GM19468 (cell line): ENCODE measurements around the gene ANXA6.

Experiments used
- ATAC-seq: cut with Tn5 transposase; IDR thresholded peaks from one replicate; pipeline ENCODE4 v1.9.1; 2021; ENCODE audit warnings: mild to moderate bottlenecking, moderate library complexity, moderate number of reproducible peaks; ENCODE audit not compliant: unreplicated experiment; ENCODE audit errors: extremely low read depth

The ANXA6 gene

DNA sequence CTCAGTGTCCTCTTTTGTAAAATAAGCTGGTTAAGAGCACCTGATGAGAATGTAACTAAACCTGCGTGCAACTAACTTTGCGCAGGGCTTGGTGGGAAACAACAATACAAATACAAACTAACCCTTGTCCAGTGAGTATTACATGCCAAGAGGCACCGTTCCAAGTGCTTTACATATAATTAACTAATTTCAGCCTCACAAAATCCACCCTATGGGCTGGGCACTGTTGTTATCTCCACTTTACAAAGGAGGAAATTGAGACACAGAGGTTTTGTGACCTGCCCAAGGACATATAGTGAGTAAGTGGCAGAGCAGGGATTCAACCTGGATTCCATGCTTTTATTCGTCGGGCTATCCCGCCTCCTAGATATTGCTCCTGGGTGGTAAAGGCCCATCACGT, 50.5 kb downstream of the ANXA6 start:
- no peak for ATAC-seq

DNA sequence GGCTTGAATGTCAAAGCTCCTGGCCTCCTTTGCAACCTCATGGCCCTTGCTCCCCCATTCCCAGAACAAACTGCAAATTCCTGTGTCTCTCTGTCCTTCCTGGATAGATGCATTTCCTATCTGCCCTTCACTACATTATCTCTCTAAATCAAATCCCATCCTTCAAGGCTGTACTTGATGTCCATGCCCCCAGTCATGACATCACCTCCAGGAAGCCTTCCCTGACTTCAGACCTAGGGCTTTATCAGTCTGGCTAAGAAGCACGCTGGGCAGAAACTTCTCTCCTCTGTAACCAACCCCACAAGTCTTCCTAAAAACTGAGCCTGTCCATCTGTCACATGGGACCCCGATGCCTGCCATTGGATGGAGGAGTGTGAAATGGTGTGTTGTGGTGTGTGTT, 51.1 kb downstream of the ANXA6 start:
- ATAC-seq = no peak

DNA sequence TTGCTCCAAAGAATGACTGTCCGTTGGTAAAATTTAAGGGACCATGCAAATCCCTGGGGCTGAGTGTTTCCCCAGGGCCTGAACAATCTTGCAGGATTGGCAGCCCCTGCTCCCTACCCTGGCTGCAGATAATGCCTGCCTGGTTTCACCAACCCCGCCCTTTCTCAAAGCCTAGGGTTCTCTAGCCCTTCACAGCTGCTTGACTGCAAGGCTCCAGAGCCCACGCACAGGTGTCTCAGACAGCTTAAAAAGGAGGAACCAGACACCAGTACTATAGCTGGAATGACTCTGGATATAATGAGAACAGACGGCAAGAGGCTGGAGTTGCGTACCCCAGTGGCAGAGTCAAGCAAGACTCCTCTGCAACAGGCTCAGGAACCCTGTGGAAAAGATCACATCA, 51.5 kb downstream of the ANXA6 start:
- ATAC-seq = no peak

DNA sequence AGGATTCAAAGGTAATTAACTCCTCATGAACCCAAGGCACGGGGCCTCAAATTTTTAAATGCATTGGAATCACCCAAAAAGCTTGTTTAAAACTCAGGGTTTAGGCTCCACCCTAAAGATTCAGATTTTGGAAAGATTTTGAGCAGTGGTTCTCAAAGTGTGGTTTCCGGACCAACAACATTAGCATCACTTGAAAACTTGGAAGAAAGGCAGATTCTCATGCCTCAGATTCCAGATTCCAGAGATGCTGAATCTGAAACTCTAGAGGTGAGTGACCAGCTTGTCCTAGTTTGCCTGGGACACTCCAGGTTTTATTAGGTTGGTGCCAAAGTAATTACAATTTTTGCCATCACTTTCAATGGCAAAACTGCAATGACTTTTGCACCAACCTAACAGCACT, 52.0 kb downstream of the ANXA6 start:
- no peak for ATAC-seq

DNA sequence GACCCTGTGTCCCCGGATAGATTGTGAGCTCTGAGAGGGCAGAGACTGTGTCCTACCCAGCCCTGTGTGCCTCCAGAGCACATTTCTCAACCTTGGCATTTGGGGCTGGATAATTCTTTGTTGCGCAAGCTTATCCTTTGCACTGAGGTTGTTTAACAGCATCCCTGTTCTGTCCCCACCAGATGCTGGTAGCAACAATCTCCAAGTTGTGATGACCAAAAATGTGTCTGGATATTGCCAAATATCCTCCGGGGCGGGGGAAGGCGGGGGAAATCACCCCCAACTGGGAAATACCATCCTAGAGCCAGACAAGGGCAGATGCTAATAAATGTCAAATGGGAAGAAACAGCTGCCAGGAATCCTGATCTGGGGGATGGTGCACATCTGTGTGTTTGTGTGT, 52.8 kb downstream of the ANXA6 start:
- ATAC-seq = no peak

DNA sequence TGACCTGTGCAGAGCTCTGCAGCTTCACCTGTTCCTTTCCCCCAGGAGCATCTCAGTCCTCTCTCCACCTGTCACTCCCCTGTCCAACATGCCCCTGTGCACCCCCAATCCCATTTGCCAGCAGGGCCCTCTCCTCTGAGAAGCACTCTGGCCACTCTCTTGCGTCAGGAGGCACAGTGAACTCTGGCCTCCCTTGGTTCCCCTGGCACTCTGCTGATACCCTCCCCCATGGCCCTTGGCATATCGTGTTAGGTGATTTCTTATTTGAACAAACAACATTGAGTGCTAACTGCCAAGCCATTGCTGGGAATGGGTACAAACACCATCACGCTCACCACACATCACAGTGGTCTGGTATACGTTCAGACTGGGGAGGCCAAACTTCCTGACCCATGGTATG, 55.8 kb downstream of the ANXA6 start:
- no peak for ATAC-seq

DNA sequence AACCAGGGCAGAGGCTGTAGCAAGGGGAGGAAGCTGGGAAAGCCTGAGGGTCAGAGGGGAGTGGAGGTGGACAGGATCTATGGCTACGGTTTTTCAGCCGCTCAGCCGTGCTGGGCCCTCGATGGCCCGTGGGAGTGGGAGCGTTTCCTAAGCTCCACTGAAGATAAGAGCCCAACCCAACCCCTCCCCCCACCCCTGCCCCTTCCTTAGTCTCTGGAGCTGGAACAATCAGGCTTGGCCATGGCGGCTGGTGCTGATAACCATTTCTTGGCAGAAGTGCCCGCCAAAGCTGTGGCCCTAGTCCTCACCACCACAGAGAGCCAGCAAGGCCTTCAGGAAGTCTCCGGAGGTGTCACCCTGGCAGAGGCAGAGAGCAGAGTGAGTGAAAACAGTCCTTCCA, 56.4 kb downstream of the ANXA6 start:
- ATAC-seq = no peak

DNA sequence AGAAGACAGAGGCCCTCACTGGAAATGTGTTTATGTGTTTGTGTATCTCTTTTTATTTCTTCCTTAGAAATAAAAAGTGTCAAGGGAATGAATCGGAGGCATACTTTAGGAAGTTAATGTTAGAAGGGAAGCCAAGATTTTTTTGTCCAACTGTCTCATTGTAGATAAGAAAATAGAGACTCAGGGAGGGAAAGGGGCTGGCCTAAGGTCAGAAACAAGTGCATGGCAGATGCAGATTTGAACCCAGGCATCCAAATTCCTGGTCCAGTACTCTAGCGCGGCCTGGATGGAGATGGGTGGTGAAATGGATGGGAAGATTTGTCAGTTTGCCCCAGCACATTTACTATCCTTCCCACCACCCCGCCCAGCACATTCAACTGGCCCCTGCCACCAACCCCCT, 56.9 kb downstream of the ANXA6 start:
- no peak for ATAC-seq

DNA sequence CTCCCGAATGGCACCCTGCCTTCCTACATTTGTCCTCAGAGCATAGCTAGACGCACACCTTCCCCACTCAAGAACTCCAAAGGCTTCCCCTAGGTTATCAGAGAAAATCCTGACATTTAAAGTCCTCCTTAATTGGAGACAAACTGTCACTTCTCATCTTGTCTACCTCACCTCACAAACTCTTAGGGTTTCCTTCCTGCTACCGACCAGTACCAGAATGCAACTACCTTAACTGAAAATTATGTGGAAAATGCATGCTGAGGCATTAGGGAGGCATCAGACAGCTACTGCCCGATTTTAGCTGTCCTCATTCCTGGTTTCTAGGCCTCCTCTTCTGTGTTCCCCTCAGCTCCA, 58.8 kb downstream of the ANXA6 start:
- ATAC-seq = no peak

DNA sequence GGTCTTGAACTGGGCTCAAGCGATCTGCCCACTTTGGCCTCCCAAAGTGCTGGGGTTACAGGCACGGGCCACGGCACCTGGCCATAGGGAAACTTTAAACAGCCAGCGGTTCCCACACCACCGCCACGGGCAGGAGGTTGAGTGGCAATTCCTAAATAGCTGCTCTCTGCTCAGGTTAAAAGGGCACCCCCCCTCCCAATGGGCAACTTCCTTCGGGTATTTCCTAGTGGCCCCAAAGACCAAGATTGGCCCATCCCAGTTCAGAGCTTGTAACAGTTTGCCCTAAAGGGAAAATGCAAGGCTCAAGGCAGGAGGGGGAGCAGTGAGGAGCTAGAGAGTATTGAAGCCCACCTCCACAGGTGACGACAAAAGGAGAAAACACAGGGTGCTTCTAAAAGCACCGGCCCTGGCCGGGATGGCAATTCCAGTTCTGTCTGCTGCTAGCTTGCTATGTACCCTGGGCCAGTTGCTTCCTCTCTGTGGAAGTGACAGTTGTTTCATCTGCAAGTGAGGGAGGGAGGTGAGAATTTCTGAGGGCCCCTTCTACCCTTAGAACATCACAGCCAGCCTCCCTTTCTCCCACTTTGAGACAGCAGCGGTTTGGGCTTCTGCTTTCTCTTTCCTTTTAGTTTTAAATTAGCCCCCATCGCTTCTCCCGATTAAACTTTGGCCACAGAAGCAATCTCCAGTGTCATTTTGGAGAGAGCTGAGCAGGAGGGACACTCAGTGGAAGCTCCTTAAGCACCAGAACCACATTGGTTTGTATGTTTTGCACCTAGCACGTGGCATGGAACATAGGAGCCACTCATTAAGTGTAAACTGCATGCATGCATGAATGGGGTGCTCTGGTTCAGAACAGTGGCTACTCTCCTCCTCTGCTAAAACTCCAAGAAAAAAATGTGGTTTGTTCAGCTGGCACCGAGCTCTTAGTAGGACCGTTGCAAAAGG, 59.5 kb downstream of the ANXA6 start:
- no peak for ATAC-seq

DNA sequence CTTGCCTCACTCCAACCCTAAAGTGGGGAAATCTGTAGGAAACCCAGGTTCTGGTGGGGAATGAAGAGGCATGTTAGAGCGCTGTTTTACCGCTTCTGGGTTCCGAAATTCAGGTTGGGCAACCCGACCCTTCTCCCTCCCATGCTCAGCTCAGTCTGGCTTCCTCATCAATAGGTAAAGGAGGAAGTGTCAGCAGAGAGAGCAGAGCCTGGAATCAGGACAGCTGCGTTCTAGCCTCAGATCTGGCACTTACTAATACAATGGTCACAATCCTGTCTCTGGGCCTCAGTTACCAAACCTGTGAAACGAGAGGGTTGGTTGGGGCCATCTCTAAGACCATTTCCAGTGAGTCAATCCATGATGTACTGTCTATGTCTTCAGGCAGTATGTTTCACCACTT, 60.5 kb downstream of the ANXA6 start:
- ATAC-seq = no peak

DNA sequence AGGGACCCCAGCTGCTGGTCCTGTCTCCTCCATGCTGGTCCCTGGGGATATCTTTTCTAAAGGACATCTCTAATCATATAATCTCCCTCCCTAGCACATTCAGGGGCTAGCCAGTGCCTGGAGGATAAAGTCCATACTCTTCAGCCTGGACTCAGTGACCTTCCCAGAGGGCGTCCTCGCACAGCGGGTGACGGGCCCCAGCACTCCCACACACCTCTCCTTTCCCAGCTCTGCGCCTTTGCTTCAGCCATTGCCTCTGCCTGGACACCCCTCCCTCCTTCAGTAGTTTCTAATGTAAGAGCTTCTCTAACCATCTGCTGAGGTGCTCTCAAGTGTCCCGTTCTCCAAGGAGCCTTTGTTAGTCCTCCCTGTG, 61.6 kb downstream of the ANXA6 start:
- no peak for ATAC-seq

DNA sequence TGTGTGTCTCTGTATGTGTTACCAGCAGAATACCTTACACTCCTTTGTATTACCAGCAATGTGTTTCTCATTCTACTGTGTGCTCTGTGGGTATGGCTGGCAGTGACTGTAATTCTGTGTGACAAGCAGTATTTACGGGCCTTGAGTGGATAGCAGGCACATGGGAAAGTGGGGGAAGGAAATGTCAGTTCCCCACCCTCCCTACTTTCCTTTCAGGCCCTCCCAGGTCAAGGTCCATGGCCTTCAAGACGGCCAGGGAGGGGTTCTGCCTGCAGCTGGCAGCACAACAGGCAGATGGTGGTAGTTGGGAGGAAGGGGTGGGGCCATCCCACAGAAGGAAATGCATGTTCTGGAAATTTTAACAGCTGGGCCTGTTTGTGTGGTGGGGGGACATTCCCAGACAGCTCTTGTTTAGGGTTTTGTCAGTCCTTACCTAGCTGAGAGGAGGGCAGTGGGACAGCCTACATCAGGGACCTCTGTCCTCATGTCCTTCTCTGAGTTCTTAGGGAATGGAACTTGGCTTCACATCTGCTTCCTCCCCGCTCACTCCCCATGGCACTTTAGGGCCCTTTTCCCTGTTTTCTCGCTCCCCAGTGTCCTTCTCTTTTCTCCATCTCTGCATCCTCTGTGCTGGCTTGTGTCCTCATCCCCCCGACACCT, 62.1 kb downstream of the ANXA6 start:
- ATAC-seq = no peak

DNA sequence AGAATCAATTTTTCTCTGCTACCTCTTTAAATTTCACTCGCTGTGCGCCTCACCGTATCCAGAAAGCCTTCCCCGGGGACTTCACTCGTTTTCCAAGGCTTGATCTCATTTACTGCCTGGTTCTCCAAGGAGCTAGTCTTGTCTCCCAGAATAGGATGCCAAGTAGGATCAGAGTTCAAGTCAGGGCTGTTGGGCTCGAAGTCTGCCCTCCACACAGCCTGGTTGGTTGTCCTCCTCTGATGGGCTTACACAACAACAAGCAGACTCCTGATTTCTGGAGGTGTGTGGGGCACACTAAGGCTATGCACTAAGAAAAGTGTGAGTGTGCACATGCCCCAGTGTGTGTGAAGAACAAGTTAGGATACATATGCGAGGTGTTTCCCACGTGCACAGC, 62.7 kb downstream of the ANXA6 start:
- no peak for ATAC-seq

DNA sequence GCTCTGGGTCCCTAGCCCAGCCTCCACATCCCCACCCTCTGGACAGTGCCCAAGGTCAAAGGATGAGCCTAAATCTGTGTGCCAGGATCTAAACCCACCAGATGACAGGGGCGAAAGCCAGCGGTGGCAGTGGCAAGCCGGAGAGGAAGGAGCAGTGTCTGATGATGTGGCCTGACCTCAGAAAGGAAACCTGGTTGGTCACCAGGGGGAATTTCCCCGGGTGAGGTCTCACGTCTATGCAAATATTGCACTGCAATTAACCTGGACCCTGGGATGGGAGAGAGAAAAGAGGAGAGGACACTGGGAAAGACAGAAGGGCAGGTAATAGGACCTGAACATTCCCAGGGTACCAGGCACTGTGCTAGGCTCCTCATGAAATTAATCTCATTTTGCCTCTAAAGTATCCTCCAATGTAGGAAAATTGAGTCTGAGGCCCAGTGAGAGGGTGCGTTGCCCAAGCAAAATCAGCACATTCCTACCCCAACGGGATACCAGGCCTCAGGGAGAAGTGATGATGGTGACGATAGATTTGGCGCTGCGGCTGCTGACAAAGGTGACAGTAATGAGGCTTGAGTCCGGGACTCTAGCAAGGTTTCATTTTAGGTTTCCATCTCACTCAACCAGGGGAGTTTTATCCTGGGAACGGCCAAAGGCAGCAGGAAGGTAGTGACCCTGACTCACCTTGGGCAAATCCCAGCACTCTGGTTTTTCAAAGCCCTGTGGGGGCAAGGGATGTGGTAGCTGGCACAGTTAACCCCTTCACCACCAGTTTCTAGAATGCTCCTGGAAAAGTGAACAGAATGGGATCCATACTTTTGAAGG, 63.3 kb downstream of the ANXA6 start:
- peak; percentile 44 for ATAC-seq

DNA sequence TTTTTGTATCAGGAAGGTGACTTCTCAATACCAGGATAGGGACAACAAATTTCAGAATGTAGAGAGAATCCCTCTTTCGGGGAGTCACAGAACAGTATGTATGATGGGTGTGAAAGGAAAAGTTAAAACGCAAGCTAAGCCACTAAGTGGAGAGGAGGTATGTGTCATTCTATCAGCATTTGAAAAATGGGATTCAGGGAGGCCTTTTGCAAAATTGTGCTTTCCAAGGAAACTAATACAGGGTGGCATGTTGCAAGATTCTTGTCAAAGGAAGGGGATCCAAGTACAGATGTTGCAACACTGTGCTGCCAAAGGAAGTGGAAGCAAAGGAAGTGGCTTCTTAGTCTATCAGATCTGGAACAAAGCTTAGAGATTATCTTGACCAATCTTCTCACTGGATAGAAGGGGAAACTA, 64.1 kb downstream of the ANXA6 start:
- no peak for ATAC-seq

DNA sequence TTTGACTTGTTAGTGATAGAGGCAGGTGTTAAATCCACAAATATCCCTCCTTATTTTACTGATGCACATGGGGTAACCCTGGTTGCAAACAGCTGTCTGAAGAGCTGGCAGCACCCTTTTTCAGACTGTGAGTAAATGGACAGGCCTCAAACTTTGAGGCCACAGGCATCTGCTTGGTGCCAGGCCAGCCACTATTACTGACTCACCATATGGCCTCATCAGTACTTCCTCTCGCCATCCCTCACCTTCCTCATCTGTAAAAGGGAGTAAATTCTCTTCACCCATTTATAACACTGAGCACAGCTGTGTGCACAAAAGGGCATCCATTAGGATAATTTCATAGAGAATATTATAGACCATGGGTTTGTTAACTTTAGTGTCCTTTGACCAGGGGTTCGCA, 64.8 kb downstream of the ANXA6 start:
- no peak for ATAC-seq

DNA sequence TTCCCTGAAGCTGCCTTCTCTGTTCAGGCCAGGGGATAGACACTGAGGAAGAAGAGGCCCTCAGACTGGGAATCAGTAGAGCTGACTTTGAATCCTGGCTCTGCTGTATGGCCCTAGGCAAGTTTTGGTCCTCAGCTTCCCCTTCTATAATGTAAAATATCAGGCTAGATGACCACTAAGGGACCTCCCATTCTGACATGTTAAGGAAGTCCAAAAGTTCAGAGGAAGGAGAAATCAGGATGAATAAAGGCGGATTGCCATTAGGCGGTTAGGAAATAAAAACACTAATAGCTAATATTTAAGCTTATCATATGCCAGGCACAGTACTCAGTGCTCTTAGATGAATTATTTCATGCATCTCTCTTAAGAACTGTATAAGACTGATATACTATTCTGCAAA, 67.9 kb downstream of the ANXA6 start:
- ATAC-seq = no peak

DNA sequence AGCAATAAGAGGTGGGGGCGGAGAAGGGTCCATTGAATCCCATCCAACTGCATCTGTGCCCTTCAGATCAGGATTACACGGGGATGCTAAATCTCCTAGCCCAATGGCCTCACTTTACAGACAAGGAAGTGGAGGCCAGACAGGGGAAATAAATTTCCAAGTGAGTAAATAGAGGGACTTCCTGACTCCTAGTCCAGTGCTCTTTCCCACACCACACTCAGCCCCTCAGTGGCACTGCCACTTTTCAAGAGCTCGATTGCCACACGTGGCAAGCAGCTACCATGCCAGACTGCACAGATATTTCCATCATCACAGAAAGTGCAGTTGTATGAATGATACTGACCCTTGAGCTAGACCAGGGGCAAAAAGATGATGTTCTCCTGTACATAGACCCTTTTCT, 68.6 kb downstream of the ANXA6 start:
- ATAC-seq = no peak

DNA sequence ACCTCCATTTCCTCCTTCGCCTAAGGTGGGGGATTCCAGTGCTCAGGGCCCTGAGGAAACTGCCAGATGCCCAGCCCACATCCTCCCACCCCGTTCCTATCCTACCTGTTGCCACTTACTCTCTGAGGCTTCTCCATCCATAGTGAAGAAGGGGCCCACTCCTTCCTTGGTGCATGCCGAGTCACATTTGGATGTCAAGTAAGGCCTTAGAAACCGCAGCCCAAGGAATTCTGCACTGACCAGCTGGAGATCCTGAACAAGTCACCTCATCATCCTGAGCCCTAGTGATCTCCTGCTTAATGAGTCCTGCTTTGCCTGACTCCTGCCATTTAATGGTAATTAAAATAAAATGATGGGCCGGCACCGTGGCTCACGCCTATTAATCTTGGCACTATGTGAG, 70.1 kb downstream of the ANXA6 start:
- no peak for ATAC-seq

DNA sequence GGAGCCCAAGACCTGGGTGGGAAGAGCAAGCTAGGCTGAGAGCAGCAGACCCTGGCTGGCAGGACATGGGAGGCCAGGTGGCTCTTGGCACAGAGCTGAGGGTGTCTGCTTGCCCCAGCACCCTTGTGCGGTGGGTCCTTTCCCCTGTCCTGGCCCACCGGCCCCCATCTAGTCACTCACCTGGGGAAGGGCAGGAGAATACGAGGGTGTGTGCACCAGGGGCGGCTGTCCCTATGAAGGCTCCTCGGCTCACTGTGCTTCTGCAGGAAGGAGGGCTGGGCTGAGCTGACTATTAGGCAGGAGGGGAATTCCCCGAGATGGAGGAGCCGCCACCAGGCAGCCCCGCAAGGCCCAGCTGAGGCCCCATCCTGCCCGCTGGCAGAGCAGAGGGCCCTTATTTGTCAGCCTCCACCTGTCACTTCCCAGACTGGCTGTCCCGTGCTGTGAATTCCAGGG, 70.6 kb downstream of the ANXA6 start:
- ATAC-seq = peak; percentile 70
